Natural killer cell (primary cell): ENCODE measurements around the gene SCN7A. TPM values are rescaled to one million over a fixed set of nuclear protein-coding genes. Genes with fewer than 3 reads are reported as not detected.
"Not testable (repeated sequence)": the region's sequence is repeated elsewhere in the genome, so short reads cannot be mapped to it uniquely, and the experiment has no call there.

ENCODE experiments used
- ATAC-seq, 3 donors: fragments of 150-1000 bp in 2 of 3; fragments of 200-7000 bp in 1 of 3; cut with Tn5 transposase; 1 replicate in 1 of 3; 2 replicates in 2 of 3; pipeline ENCODE4 v1.10.0; 2021; ENCODE audit warnings: mild to moderate bottlenecking in 2 of 3, moderate library complexity in 2 of 3
- DNase-seq, 2 donors: peaks; one replicate each; pipeline versions ENCODE4 v3.0.0 to v3.0.0-alpha.2; 2013 to 2021; ENCODE audit warnings: mixed read lengths in 1 of 2
- H3K27ac ChIP-seq: one replicate; pipeline ENCODE4 v1.5.1; 2013; ENCODE audit warnings: mild to moderate bottlenecking, low read length
- H3K27me3 ChIP-seq: one replicate; pipeline ENCODE4 v1.6.1; 2013; ENCODE audit warnings: low read length; ENCODE audit not compliant: control insufficient read depth, insufficient read depth
- H3K36me3 ChIP-seq: one replicate; pipeline ENCODE4 v1.6.1; 2013; ENCODE audit warnings: low read length; ENCODE audit not compliant: control insufficient read depth, insufficient read depth
- H3K4me1 ChIP-seq: one replicate; pipeline ENCODE4 v1.6.1; 2013; ENCODE audit warnings: low read length; ENCODE audit not compliant: control insufficient read depth, insufficient read depth
- H3K4me3 ChIP-seq: one replicate; pipeline ENCODE4 v1.5.1; 2013; ENCODE audit warnings: low read length
- H3K9me3 ChIP-seq: one replicate; pipeline ENCODE4 v1.6.1; 2013; ENCODE audit warnings: low read length; ENCODE audit not compliant: control insufficient read depth, insufficient read depth
- H3K27ac Mint-ChIP-seq, 2 donors: one replicate each; pipeline ENCODE4 v1.8.0; 2022; ENCODE audit warnings: mild to moderate bottlenecking in 2 of 2, mixed read lengths in 2 of 2, moderate library complexity in 1 of 2
- H3K27me3 Mint-ChIP-seq, 2 donors: one replicate each; pipeline ENCODE4 v1.8.0; 2022; ENCODE audit warnings: low read depth in 2 of 2, mixed read lengths in 2 of 2
- H3K36me3 Mint-ChIP-seq: one replicate; pipeline ENCODE4 v1.8.0; 2022; ENCODE audit warnings: mixed read lengths
- H3K4me1 Mint-ChIP-seq, 2 donors: one replicate each; pipeline ENCODE4 v1.8.0; 2022; ENCODE audit warnings: mixed read lengths in 2 of 2
- H3K4me3 Mint-ChIP-seq: one replicate; pipeline ENCODE4 v1.8.0; 2022; ENCODE audit warnings: mild to moderate bottlenecking, moderate library complexity, mixed read lengths
- H3K9me3 Mint-ChIP-seq, 2 donors: one replicate each; pipeline ENCODE4 v1.8.0; 2022; ENCODE audit warnings: mixed read lengths in 2 of 2
- CTCF ChIP-seq: fragments of 200-600 bp; IDR thresholded peaks from one replicate; pipeline ENCODE4 v1.8.0; 2022; ENCODE audit warnings: antibody characterized with exemption
- WGBS: methylation state at CpG from one replicate; pipeline ENCODE4 v1.1.7; 2013; ENCODE audit warnings: missing lambda C conversion rate; ENCODE audit not compliant: insufficient coverage; 5-methylcytosine and 5-hydroxymethylcytosine counted together
- intact Hi-C: fragments of 100-400 bp; cut with micrococcal nuclease; formaldehyde crosslinking; loops from one replicate; pipeline ENCODE4 v1.14.2; 2022
- total RNA-seq, 4 donors: library from RNA; stranded (reverse); fragments of 120-200 nt in 1 of 4; gene quantifications; one replicate each; pipeline versions ENCODE4 v1.2.3 to v1.2.4, GENCODE V29; 2013 to 2022

The SCN7A gene
- total RNA-seq, 3 donors from 2014 or later (not counting 1 experiment from before 2014, with no cell fraction given): not detected

- Histone ChIP-seq H3K27ac (no peak overlapping the region), H3K27me3 (no peaks in the 10 kb centered on the region), H3K36me3 (no peaks in the 10 kb centered on the region), H3K9me3 (no peaks in the 10 kb centered on the region), H3K4me1 (no peaks in the 10 kb centered on the region), H3K4me3 (no peak overlapping the region)
- H3K27me3 Mint-ChIP-seq: no peaks in the 10 kb centered on the region
- TF ChIP-seq CTCF: no peak
- intact Hi-C loops: no loop called here
- no peak for ATAC-seq
- no peaks in the 10 kb centered on the region for H3K36me3 Mint-ChIP-seq
- no peak overlapping the region for H3K27ac Mint-ChIP-seq
- no peaks in the 10 kb centered on the region for H3K4me1 Mint-ChIP-seq
- no CpG with 5 or more reads among the region's 1 CpG for WGBS
- H3K9me3 Mint-ChIP-seq: peaks cover 8 to 15% of the 10 kb centered on the region in 2 donors
- H3K4me3 Mint-ChIP-seq: no peak overlapping the region
- DNase-seq: no peak
Observed at GRCh38 chr2:166464187-166464586, 29.9 kb downstream of the SCN7A start.

- Mint-ChIP-seq H3K27ac (no peak overlapping the region), H3K36me3 (no peaks in the 10 kb centered on the region), H3K4me3 (no peak overlapping the region), H3K9me3 (peaks cover 8 to 15% of the 10 kb centered on the region in 2 donors), H3K4me1 (no peaks in the 10 kb centered on the region), H3K27me3 (no peaks in the 10 kb centered on the region)
- no peaks in the 10 kb centered on the region for H3K9me3 ChIP-seq
- intact Hi-C loops: no loop called here
- 88% methylated on average over 5 of the region's 5 CpGs for WGBS
- no peak for DNase-seq
- no peaks in the 10 kb centered on the region for H3K36me3 ChIP-seq
- TF ChIP-seq CTCF: no peak
- no peak overlapping the region for H3K4me3 ChIP-seq
- no peaks in the 10 kb centered on the region for H3K27me3 ChIP-seq
- H3K27ac ChIP-seq: no peak overlapping the region
- no peak for ATAC-seq
- H3K4me1 ChIP-seq: no peaks in the 10 kb centered on the region
Observed at GRCh38 chr2:166463640-166464039, 30.4 kb downstream of the SCN7A start.

GRCh38 chr2:166458674-166459073 is 35.4 kb downstream of the SCN7A start:
- Mint-ChIP-seq H3K4me1 (no peaks in the 10 kb centered on the region), H3K27ac (no peak overlapping the region), H3K27me3 (no peaks in the 10 kb centered on the region), H3K36me3 (no peaks in the 10 kb centered on the region), H3K9me3 (peaks cover 10 to 18% of the 10 kb centered on the region in 2 donors), H3K4me3 (no peak overlapping the region)
- DNase-seq (no peak), ATAC-seq (no peak)
- Histone ChIP-seq H3K27me3 (no peaks in the 10 kb centered on the region), H3K9me3 (no peaks in the 10 kb centered on the region), H3K4me3 (no peak overlapping the region), H3K36me3 (no peaks in the 10 kb centered on the region), H3K27ac (no peak overlapping the region), H3K4me1 (no peaks in the 10 kb centered on the region)
- no CpG with 5 or more reads among the region's 1 CpG for WGBS
- no peak for TF ChIP-seq CTCF
- intact Hi-C loops: no loop called here

GRCh38 chr2:166455823-166456222 is 38.2 kb downstream of the SCN7A start:
- H3K4me3 ChIP-seq, H3K4me1 Mint-ChIP-seq, H3K4me1 ChIP-seq, H3K27ac Mint-ChIP-seq, H3K9me3 ChIP-seq, intact Hi-C loops, H3K27me3 Mint-ChIP-seq, H3K36me3 ChIP-seq, H3K27me3 ChIP-seq, H3K9me3 Mint-ChIP-seq, H3K4me3 Mint-ChIP-seq, H3K27ac ChIP-seq, ATAC-seq, H3K36me3 Mint-ChIP-seq, DNase-seq: not testable (repeated sequence)
- WGBS: 72% methylated on average over 2 of the region's 4 CpGs
